Measurements from ENCODE around the gene PARVB. TPM values are rescaled to one million over a fixed set of nuclear protein-coding genes. Genes with fewer than 3 reads are reported as not detected.

PARVB gene
- total RNA-seq, 1 donor from 2014 or later: 79.9 TPM

DNA sequence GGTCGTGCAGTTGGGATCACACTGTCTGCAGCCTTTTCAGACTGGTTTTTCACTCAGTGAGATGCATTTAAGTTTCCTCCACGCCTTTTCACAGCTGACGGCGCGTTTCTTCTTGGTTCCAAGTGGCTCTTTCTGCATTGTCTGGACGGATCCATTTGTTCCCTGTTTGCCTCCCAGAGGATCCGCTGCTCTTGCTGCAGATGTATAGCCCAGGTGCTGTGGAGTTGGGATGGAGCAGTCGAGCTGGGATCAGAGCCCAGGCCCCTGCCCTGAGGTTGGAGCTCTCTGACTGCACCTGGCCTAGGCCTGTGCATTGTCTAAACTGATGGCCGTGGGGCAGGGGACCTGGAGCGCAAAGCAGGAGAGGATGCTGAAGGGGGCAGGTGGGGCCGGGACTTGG, 51.6 kb downstream of the PARVB start:
- H3K4me3 ChIP-seq (ENCODE audit: low read depth, low read length): no peak overlapping the region
- no peak for TF ChIP-seq CTCF (conservative IDR thresholded peaks at IDR 0.05; ENCODE audit: low read depth, low read length)
- no peak for DNase-seq (ENCODE audit: low read depth)

- TF ChIP-seq CTCF (conservative IDR thresholded peaks at IDR 0.05; ENCODE audit: low read depth, low read length): no peak
- DNase-seq (ENCODE audit: low read depth): no peak
- H3K4me3 ChIP-seq (ENCODE audit: low read depth, low read length): no peak overlapping the region
These were observed 52.7 kb downstream of the PARVB start for GRCh38 chr22:44076825-44077224.

- TF ChIP-seq CTCF (conservative IDR thresholded peaks at IDR 0.05; ENCODE audit: low read depth, low read length): peak; percentile 93
- no peak overlapping the region for H3K4me3 ChIP-seq (ENCODE audit: low read depth, low read length)
- DNase-seq (ENCODE audit: low read depth): no peak
These were observed 57.1 kb downstream of the PARVB start for GRCh38 chr22:44080936-44081861.

DNA sequence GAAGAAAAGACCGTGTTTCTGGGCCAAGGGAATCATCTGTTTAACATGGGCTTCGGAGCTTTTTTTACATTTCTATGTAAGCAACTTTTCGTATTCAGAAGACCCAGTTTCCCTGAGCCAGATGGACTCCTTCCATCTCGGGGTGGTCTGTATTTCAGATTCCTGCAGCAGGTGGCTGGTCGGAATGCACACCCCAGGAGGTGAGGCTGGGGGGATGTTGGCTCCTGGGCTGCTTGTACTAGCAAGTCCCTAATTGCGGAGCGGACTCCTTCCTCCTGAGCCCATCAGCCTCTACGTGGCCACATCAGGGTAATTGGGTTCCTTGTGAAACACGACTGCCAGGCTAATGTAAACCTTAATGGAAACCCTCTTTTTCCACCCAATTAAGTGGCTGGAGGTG, 58.7 kb downstream of the PARVB start:
- no peak for DNase-seq (ENCODE audit: low read depth)
- TF ChIP-seq CTCF (conservative IDR thresholded peaks at IDR 0.05; ENCODE audit: low read depth, low read length): no peak
- H3K4me3 ChIP-seq (ENCODE audit: low read depth, low read length): no peak overlapping the region

DNA sequence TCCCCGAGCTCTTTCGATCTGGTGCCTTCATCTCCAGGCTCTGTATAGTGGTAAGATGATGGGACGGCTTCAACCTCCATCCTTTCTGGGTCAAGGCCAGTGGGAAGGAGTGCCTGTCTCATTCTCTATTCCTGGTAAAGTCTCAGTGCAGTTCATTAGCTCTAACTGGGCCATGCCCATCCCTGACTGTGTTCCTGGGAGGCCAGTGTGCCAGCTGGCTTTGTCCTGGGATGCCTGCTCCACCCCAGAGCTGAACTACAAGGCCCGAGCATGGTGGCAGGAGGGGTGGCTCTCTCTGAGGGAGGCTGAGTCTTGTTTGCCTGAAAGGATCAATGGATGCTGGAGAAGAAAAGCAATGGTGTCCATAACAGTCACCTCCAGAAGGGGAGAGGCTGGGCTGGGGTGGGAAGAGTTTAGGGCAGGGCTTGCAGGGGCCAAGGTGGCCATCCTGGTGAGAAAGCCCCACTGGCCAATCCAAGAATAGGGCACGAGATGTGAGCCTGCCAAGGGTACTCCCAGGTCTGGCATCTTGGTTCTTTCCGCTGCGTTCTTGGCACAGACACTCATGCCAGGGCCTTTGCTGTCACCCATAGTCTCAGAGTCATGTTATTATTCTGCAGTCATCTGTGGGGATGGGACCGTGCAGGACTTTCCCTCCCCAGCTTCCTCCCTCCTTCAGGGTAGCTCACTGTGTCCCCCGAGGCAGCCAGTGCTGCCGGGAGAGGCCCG, 60.1 kb downstream of the PARVB start:
- TF ChIP-seq CTCF (conservative IDR thresholded peaks at IDR 0.05; ENCODE audit: low read depth, low read length): no peak
- no peak for DNase-seq (ENCODE audit: low read depth)
- no peak overlapping the region for H3K4me3 ChIP-seq (ENCODE audit: low read depth, low read length)

DNA sequence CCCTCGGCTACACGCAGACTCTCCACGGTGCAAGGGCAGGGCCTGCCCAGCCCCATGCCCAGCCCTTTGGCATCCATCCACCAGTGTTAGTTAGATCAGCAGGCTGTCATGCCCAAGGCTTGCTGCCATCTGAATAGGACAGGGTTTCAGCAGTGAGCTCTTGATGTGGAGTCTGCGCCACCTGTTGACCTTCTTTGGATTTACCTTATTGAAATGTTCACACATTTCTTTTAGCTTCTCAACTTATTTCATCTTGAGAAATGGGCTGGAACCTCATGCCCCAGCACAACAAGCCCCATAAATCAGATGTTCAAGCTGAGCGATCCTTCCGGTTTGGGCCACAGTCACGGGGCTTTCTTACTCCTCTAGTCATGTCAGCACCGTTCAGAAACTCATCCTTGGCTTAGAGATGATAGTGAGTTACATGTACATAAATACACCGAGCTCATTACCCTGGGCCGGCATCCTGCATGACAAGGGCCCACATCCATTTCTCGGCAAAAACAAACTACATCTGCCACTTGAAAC, 61.7 kb downstream of the PARVB start:
- peak; percentile 74 for TF ChIP-seq CTCF (conservative IDR thresholded peaks at IDR 0.05; ENCODE audit: low read depth, low read length)
- H3K4me3 ChIP-seq (ENCODE audit: low read depth, low read length): no peak overlapping the region
- peak; percentile 48 for DNase-seq (ENCODE audit: low read depth)

Measured in epithelial cell of proximal tubule (primary cell).